Astrocyte (in vitro differentiated cells and primary cell): ENCODE results near the gene NT5C.

ENCODE experiments used
- EZH2 ChIP-seq: IDR thresholded peaks from 2 replicates; pipeline ENCODE4 v1.6.1; 2012; ENCODE audit warnings: mild to moderate bottlenecking, low read length, inconsistent platforms; ENCODE audit not compliant: insufficient read depth
- TF ChIP-seq, protein P1 (sequence below): IDR thresholded peaks from 2 replicates; pipeline ENCODE4 v1.5.1; 2011; ENCODE audit warnings: low read depth, mild to moderate bottlenecking, inconsistent platforms, low read length, moderate library complexity; ENCODE audit not compliant: insufficient read depth

GRCh38 chr17:75108193-75108592 is 23.3 kb downstream of the NT5C start:
- TF ChIP-seq, protein P1, sequence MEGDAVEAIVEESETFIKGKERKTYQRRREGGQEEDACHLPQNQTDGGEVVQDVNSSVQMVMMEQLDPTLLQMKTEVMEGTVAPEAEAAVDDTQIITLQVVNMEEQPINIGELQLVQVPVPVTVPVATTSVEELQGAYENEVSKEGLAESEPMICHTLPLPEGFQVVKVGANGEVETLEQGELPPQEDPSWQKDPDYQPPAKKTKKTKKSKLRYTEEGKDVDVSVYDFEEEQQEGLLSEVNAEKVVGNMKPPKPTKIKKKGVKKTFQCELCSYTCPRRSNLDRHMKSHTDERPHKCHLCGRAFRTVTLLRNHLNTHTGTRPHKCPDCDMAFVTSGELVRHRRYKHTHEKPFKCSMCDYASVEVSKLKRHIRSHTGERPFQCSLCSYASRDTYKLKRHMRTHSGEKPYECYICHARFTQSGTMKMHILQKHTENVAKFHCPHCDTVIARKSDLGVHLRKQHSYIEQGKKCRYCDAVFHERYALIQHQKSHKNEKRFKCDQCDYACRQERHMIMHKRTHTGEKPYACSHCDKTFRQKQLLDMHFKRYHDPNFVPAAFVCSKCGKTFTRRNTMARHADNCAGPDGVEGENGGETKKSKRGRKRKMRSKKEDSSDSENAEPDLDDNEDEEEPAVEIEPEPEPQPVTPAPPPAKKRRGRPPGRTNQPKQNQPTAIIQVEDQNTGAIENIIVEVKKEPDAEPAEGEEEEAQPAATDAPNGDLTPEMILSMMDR: no peak
- TF ChIP-seq EZH2: no peak
